T-cell (primary cell): ENCODE data around the gene KMT2E. TPM values are rescaled to one million over a fixed set of nuclear protein-coding genes. Genes with fewer than 3 reads are reported as not detected.

Source experiments
- ATAC-seq, 4 experiments: fragments of 200-7000 bp in 3 of 4; fragments of 150-1000 bp in 1 of 4; cut with Tn5 transposase; replicated peaks in 1 of 4; 1 replicate in 3 of 4; 2 replicates in 1 of 4; pipeline ENCODE4 v1.10.0; 2021; ENCODE audit warnings: moderate library complexity in 3 of 4, mild to moderate bottlenecking in 2 of 4, moderate number of reproducible peaks in 1 of 4
- CTCF ChIA-PET, 2 donors: fragments of 300-600 bp; sonication (Branson Sonifier 250); formaldehyde crosslinking; loops; one replicate each; lab custom pipeline; 2022; ENCODE audit warnings: antibody characterized with exemption in 2 of 2; lab: Charles Lee
- POLR2A ChIA-PET, 2 donors: fragments of 300-600 bp; sonication (Branson Sonifier 250); formaldehyde crosslinking; loops; one replicate each; lab custom pipeline; 2022; ENCODE audit warnings: antibody characterized with exemption in 2 of 2; lab: Charles Lee
- DNase-seq, 35 experiments: peaks; one replicate each; pipeline versions ENCODE4 v3.0.0 to v3.0.0-alpha.2; 2013 to 2023
- H3K27ac ChIP-seq: one replicate; pipeline ENCODE4 v1.5.1; 2013; ENCODE audit warnings: low read length
- H3K27me3 ChIP-seq, 2 experiments: replicated peaks in 1 of 2; 1 replicate in 1 of 2; 2 replicates in 1 of 2; pipeline versions ENCODE4 v1.6.1 to v1.7.0; 2013; ENCODE audit warnings: low read length in 1 of 2, mixed read lengths in 1 of 2; ENCODE audit not compliant: control insufficient read depth in 2 of 2, insufficient read depth in 2 of 2; ENCODE audit errors: extremely low read depth in 1 of 2
- H3K36me3 ChIP-seq, 2 donors: 1 replicate in 1 of 2; 2 replicates in 1 of 2; pipeline versions ENCODE4 v1.6.1 to v1.7.0; 2013; ENCODE audit warnings: low read length in 1 of 2; ENCODE audit not compliant: control insufficient read depth in 2 of 2, insufficient read depth in 1 of 2; ENCODE audit errors: extremely low read depth in 1 of 2
- H3K4me1 ChIP-seq, 2 experiments: 1 replicate in 1 of 2; 2 replicates in 1 of 2; pipeline versions ENCODE4 v1.6.1 to v1.7.0; 2013; ENCODE audit warnings: low read length in 2 of 2, mixed read lengths in 1 of 2; ENCODE audit not compliant: insufficient read depth in 2 of 2, control insufficient read depth in 1 of 2; ENCODE audit errors: extremely low read depth in 1 of 2
- H3K4me3 ChIP-seq, 2 donors: 1 replicate in 1 of 2; 2 replicates in 1 of 2; pipeline versions ENCODE4 v1.5.1 to v1.7.0; 2013; ENCODE audit warnings: mild to moderate bottlenecking in 2 of 2, low read length in 1 of 2, moderate library complexity in 1 of 2; ENCODE audit not compliant: control insufficient read depth in 1 of 2; ENCODE audit errors: extremely low read depth in 1 of 2
- H3K9me3 ChIP-seq: 2 replicates; pipeline ENCODE4 v1.7.0; 2013
- H3K27ac Mint-ChIP-seq, 2 donors: one replicate each; pipeline ENCODE4 v1.8.0; 2020 to 2021; ENCODE audit warnings: mild to moderate bottlenecking in 2 of 2, mixed read lengths in 2 of 2
- H3K27me3 Mint-ChIP-seq, 2 donors: one replicate each; pipeline ENCODE4 v1.8.0; 2021 to 2022; ENCODE audit warnings: mixed read lengths in 2 of 2
- H3K36me3 Mint-ChIP-seq: one replicate; pipeline ENCODE4 v1.8.0; 2021; ENCODE audit warnings: mixed read lengths
- H3K4me1 Mint-ChIP-seq, 3 donors: one replicate each; pipeline ENCODE4 v1.8.0; 2020 to 2022; ENCODE audit warnings: mixed read lengths in 3 of 3, mild to moderate bottlenecking in 1 of 3
- H3K4me3 Mint-ChIP-seq, 3 donors: one replicate each; pipeline ENCODE4 v1.8.0; 2020 to 2022; ENCODE audit warnings: mild to moderate bottlenecking in 3 of 3, mixed read lengths in 3 of 3, moderate library complexity in 3 of 3
- H3K9me3 Mint-ChIP-seq, 3 donors: one replicate each; pipeline ENCODE4 v1.8.0; 2020 to 2022; ENCODE audit warnings: mixed read lengths in 3 of 3
- WGBS: methylation state at CpG from one replicate; pipeline ENCODE4 v1.1.5; 2013; ENCODE audit warnings: missing lambda C conversion rate; ENCODE audit not compliant: insufficient coverage; 5-methylcytosine and 5-hydroxymethylcytosine counted together
- total RNA-seq, 35 experiments: library from RNA in 6 of 35; stranded (reverse) in 6 of 35; fragments of 120-200 nt in 1 of 35; gene quantifications; one replicate each; pipeline versions ENCODE4 v1.2.1 to v1.2.4 and lab custom pipeline; 2013 to 2026

The KMT2E gene
- total RNA-seq, 5 donors from 2014 or later (not counting 1 experiment from before 2014, with no cell fraction given): 164 to 260 (median 169) TPM

- H3K4me1 Mint-ChIP-seq: peaks cover 61 to 72% (median 68%) of the 10 kb centered on the region in 3 donors
- peaks cover 4 to 45% of the 10 kb centered on the region in 2 experiments for H3K4me1 ChIP-seq
- peak in 1 of 4 experiments; percentile 23 for ATAC-seq
Measured at GRCh38 chr7:105036217-105037168, 22.5 kb downstream of the KMT2E start.

GRCh38 chr7:105037319-105037718, 23.3 kb downstream of the KMT2E start:
- WGBS: no CpG with 5 or more reads among the region's 2 CpGs
- ATAC-seq (no peak), DNase-seq (no peak)
- Histone ChIP-seq H3K4me1 (peaks cover 4 to 42% of the 10 kb centered on the region in 2 experiments), H3K4me3 (no peak overlapping the region), H3K9me3 (no peaks in the 10 kb centered on the region), H3K27ac (peak overlapping the region; percentile 34), H3K27me3 (no peaks in the 10 kb centered on the region), H3K36me3 (peaks cover 0 to 20% of the 10 kb centered on the region in 2 donors)
- H3K27ac Mint-ChIP-seq: peak overlapping the region; percentile 16 to 61
- no peaks in the 10 kb centered on the region for H3K27me3 Mint-ChIP-seq
- H3K4me1 Mint-ChIP-seq: peaks cover 55 to 71% (median 66%) of the 10 kb centered on the region in 3 donors
- peak overlapping the region in 2 of 3 donors; percentile 1 to 34 for H3K4me3 Mint-ChIP-seq
- ChIA-PET CTCF (interaction anchor here (0.5 to 1.7 kb wide), 10 partner anchors 18 to 312 kb away, joined by 3 to 8 read pairs (median 4); no protein-coding TSS in a partner anchor), POLR2A (interaction anchor here (0.5 to 1.1 kb wide), 10 partner anchors 13 to 777 kb away, joined by 3 to 15 read pairs (median 3); no protein-coding TSS in a partner anchor)
- H3K9me3 Mint-ChIP-seq: no peaks in the 10 kb centered on the region
- H3K36me3 Mint-ChIP-seq: peaks cover 22% of the 10 kb centered on the region

More at GRCh38 chr7:105036217-105037168, 22.5 kb downstream of the KMT2E start:
- DNase-seq: no peak
- no peaks in the 10 kb centered on the region for H3K27me3 Mint-ChIP-seq
- peak overlapping the region; percentile 34 for H3K27ac ChIP-seq
- POLR2A ChIA-PET: interaction anchor here (0.5 to 1.3 kb wide), 8 partner anchors 12 to 82 kb away, joined by 3 to 15 read pairs (median 3); no protein-coding TSS in a partner anchor
- peaks cover 19% of the 10 kb centered on the region for H3K36me3 Mint-ChIP-seq
- H3K36me3 ChIP-seq: peaks cover 0 to 12% of the 10 kb centered on the region in 2 donors
- no peaks in the 10 kb centered on the region for H3K9me3 Mint-ChIP-seq
- no peaks in the 10 kb centered on the region for H3K9me3 ChIP-seq
- H3K4me3 ChIP-seq: no peak overlapping the region
- CTCF ChIA-PET: interaction anchor here (0.5 to 1.7 kb wide), 9 partner anchors 9 to 358 kb away, joined by 3 to 8 read pairs (median 4); no protein-coding TSS in a partner anchor
- H3K27me3 ChIP-seq: no peaks in the 10 kb centered on the region
- WGBS: 92% methylated on average over 2 of the region's 5 CpGs
- peak overlapping the region; percentile 7 to 27 (median 24) for H3K4me3 Mint-ChIP-seq
- H3K27ac Mint-ChIP-seq: peak overlapping the region; percentile 37 to 68

GRCh38 chr7:105044449-105045070, 30.6 kb downstream of the KMT2E start:
- Mint-ChIP-seq H3K36me3 (peaks cover 36% of the 10 kb centered on the region), H3K9me3 (no peaks in the 10 kb centered on the region), H3K27ac (peak overlapping the region; percentile 53 to 68), H3K4me3 (peak overlapping the region in 1 of 3 donors; percentile 3), H3K27me3 (no peaks in the 10 kb centered on the region), H3K4me1 (peaks cover 41 to 67% (median 57%) of the 10 kb centered on the region in 3 donors)
- H3K4me3 ChIP-seq: no peak overlapping the region
- no peak overlapping the region for H3K27ac ChIP-seq
- ATAC-seq (no peak), DNase-seq (no peak)
- POLR2A ChIA-PET: no interaction called here
- peaks cover 0 to 61% of the 10 kb centered on the region in 2 donors for H3K36me3 ChIP-seq
- peaks cover 7 to 20% of the 10 kb centered on the region in 2 experiments for H3K4me1 ChIP-seq
- H3K9me3 ChIP-seq: no peaks in the 10 kb centered on the region
- CTCF ChIA-PET: interaction anchor here in 1 of 2 donors (6.4 kb wide), 1 partner anchor 62 kb away, joined by 81 read pairs; no protein-coding TSS in a partner anchor
- no peaks in the 10 kb centered on the region for H3K27me3 ChIP-seq
- no CpG with 5 or more reads among the region's 2 CpGs for WGBS

- ChIA-PET CTCF (no interaction called here), POLR2A (interaction anchor here in 1 of 2 donors (0.7 kb wide), 1 partner anchor 21 kb away, joined by 4 read pairs; no protein-coding TSS in a partner anchor)
- H3K9me3 ChIP-seq: no peaks in the 10 kb centered on the region
- Mint-ChIP-seq H3K27ac (peak overlapping the region; percentile 0 to 42), H3K4me1 (peaks cover 55 to 68% (median 59%) of the 10 kb centered on the region in 3 donors), H3K4me3 (no peak overlapping the region), H3K27me3 (no peaks in the 10 kb centered on the region), H3K9me3 (no peaks in the 10 kb centered on the region), H3K36me3 (peaks cover 42% of the 10 kb centered on the region)
- DNase-seq (no peak), ATAC-seq (no peak)
- no peaks in the 10 kb centered on the region for H3K27me3 ChIP-seq
- H3K36me3 ChIP-seq: peaks cover 1 to 68% of the 10 kb centered on the region in 2 donors
- peaks cover 7 to 18% of the 10 kb centered on the region in 2 experiments for H3K4me1 ChIP-seq
- no peak overlapping the region for H3K27ac ChIP-seq
- 100% methylated on average over 1 of the region's 1 CpG for WGBS
- no peak overlapping the region for H3K4me3 ChIP-seq
Measured at GRCh38 chr7:105046414-105046813, 32.4 kb downstream of the KMT2E start.

GRCh38 chr7:105047932-105048331, 33.9 kb downstream of the KMT2E start:
- Mint-ChIP-seq H3K9me3 (no peaks in the 10 kb centered on the region), H3K4me1 (peaks cover 64 to 75% (median 66%) of the 10 kb centered on the region in 3 donors), H3K4me3 (no peak overlapping the region), H3K27ac (no peak overlapping the region), H3K36me3 (peaks cover 47% of the 10 kb centered on the region), H3K27me3 (no peaks in the 10 kb centered on the region)
- Histone ChIP-seq H3K27me3 (no peaks in the 10 kb centered on the region), H3K9me3 (no peaks in the 10 kb centered on the region), H3K4me3 (no peak overlapping the region), H3K4me1 (peaks cover 7 to 21% of the 10 kb centered on the region in 2 experiments), H3K36me3 (peaks cover 5 to 63% of the 10 kb centered on the region in 2 donors), H3K27ac (no peak overlapping the region)
- POLR2A ChIA-PET: interaction anchor here (1.1 to 1.3 kb wide), 2 partner anchors 9 to 32 kb away, joined by 4 to 5 read pairs; no protein-coding TSS in a partner anchor
- CTCF ChIA-PET: interaction anchor here in 1 of 2 donors (2.2 kb wide), 1 partner anchor 67 kb away, joined by 12 read pairs; no protein-coding TSS in a partner anchor
- DNase-seq: no peak
- WGBS: 100% methylated on average over 1 of the region's 4 CpGs
- no peak for ATAC-seq
